Ecto neural progenitor cell (in vitro differentiated cells): ENCODE measurements around the gene TTC28.

Source experiments
- DNase-seq: peaks from one replicate; pipeline ENCODE4 v3.0.0-alpha.2; 2018; ENCODE audit warnings: low spot score

Gene TTC28

GRCh38 chr22:27988704-27989103 is 690.9 kb downstream of the TTC28 start:
- DNase-seq: no peak

GRCh38 chr22:27987557-27987956 is 692.1 kb downstream of the TTC28 start:
- DNase-seq: no peak

GRCh38 chr22:27986937-27987336 is 692.7 kb downstream of the TTC28 start:
- DNase-seq: no peak

- no peak for DNase-seq
Observed at GRCh38 chr22:27986459-27986858, 693.2 kb downstream of the TTC28 start.

GRCh38 chr22:27985323-27986275 is 694.0 kb downstream of the TTC28 start:
- no peak for DNase-seq

GRCh38 chr22:27984723-27985122 is 694.9 kb downstream of the TTC28 start:
- DNase-seq: peak; percentile 19

GRCh38 chr22:27984001-27984695 is 695.5 kb downstream of the TTC28 start:
- no peak for DNase-seq

GRCh38 chr22:27983361-27983791 is 696.3 kb downstream of the TTC28 start:
- DNase-seq: no peak

GRCh38 chr22:27982630-27983180 is 696.9 kb downstream of the TTC28 start:
- peak; percentile 24 for DNase-seq

GRCh38 chr22:27982106-27982505 is 697.5 kb downstream of the TTC28 start:
- peak; percentile 28 for DNase-seq

- no peak for DNase-seq
Observed at GRCh38 chr22:27980424-27981148, 699.1 kb downstream of the TTC28 start.

GRCh38 chr22:27978802-27979201 is 700.8 kb downstream of the TTC28 start:
- no peak for DNase-seq

GRCh38 chr22:27978317-27978716 is 701.3 kb downstream of the TTC28 start:
- DNase-seq: no peak

GRCh38 chr22:27976586-27976985 is 703.1 kb downstream of the TTC28 start:
- DNase-seq: no peak

GRCh38 chr22:27975381-27976013 is 704.1 kb downstream of the TTC28 start:
- DNase-seq: no peak

- no peak for DNase-seq
Observed at GRCh38 chr22:27973846-27974245, 705.8 kb downstream of the TTC28 start.

GRCh38 chr22:27972732-27973698 is 706.6 kb downstream of the TTC28 start:
- no peak for DNase-seq

GRCh38 chr22:27971926-27972325 is 707.7 kb downstream of the TTC28 start:
- DNase-seq: no peak

GRCh38 chr22:27970596-27971220 is 708.9 kb downstream of the TTC28 start:
- DNase-seq: no peak
